Ramos (cell line): Measurements from ENCODE around the gene PLCL1.
"Not testable (repeated sequence)": the region's sequence is repeated elsewhere in the genome, so short reads cannot be mapped to it uniquely, and the experiment has no call there.

ENCODE experiments used
- in situ Hi-C: fragments of 300-500 bp; cut with MboI; formaldehyde crosslinking; loops from one replicate; pipeline ENCODE4 v1.14.3; 2022; ENCODE audit warnings: low sequenced_read_pairs; ENCODE audit not compliant: unreplicated experiment

Gene PLCL1

DNA sequence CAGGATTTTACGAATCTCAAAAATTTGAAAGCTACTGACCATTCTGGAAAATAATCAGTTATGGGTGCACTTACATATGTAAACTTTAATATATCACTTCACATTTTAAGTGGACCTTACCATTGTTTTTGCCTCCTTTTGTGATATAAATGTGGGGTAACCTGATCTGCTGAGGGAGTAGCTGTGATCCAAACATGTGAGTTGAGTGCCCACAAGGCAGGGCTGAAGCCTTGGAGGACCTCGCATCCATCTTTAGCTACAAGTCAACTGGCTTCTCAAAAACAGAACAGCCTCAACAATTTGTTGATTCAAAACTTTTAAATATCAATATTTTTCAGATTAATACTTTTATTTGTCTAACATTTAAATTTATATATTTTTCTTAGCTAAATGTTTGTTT is 178.2 kb downstream of the PLCL1 start:
- in situ Hi-C loops: no loop called here

DNA sequence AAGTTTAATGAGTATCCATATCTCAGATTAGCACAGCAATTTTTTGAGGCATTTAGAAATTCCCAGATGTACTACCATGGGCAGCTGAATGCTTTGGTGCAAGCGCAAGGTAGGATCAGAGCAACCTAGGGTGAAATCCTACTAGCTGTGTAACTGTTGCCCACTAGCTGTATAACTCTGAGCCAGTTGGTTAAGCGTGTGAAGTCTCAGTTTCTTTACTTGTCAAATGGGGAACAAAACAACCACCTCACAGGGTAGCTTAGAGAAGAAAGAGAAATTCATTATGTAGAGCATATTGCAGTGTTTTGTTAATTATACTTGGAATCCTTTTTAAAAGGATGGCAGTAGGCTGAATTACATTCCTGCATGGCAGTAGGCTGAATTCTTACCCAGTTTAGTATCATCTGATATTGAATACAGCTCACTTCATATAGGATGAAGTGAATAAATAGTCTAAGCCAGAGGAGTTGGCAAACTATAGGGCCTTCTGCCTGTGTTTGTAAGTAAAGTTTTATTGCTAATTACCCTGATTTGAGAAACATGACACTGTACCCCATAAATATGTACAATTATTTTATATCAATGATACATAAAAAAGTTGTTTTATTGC is 180.7 kb downstream of the PLCL1 start:
- in situ Hi-C loops: no loop called here

DNA sequence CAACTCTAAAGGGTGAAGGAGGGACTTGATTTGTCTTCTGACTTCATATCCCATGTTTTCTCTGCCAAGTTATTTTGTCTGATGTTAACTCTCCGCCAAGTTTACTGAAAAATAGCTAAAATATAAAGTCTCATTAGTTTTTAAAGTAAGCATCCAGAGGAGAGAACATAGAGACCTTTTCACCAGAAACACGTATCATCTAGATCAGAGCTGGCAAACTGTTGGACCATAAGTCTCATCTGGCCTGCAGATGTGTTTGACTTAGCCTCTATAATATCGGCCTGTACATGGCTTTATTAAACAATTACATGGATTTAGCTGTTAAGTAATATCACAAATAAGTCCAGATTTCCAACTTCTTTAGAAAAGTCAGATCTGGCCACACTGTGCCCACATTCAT is 182.6 kb downstream of the PLCL1 start:
- in situ Hi-C loops: no loop called here

DNA sequence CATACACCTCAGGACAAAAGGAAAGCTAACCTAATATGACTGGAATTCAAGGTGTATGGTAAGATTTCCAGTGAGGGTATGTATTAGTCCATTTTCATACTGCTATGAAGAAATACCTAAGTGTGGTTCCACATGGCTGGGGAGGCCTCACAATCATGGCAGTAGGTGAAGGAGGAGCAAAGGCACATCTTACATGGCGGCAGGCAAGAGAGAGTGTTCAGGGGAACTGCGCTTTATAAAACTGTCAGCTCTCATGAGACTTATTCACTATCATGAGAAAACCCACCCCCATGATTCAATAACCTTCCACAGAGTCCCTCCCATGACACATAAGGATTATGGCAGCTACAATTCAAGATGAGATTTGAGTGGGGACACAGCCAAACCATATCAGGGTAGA is 186.0 kb downstream of the PLCL1 start:
- in situ Hi-C loops: no loop called here

DNA sequence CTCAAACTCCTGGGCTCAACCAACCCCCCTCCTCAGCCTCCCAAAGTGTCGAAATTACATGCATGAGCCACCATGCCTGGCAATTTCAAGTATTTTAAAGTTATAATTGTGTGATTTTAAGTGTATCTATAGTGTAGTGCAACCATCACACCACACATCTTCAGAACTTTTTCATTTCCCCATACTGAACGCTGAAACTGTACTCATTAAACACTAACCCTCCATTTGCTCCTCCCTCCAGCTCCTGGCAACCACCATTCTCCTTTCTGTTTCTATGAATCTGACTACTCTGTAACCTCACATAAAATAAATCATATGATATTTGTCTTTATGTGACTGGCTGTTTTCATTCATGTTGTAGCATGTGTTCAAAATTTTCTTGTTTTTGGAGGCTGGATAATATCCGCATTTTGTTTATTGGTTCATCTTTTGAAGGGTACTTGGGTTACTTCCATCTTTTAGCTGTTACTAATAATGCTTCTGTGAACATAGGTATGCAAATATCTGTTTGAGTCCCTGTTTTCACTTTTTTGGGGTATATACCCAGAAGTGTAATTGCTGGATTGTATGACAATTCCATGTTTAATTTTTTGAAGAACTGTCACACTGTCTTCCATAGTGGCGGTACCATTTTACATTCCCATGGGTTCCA is 188.2 kb downstream of the PLCL1 start:
- in situ Hi-C loops: no loop called here

DNA sequence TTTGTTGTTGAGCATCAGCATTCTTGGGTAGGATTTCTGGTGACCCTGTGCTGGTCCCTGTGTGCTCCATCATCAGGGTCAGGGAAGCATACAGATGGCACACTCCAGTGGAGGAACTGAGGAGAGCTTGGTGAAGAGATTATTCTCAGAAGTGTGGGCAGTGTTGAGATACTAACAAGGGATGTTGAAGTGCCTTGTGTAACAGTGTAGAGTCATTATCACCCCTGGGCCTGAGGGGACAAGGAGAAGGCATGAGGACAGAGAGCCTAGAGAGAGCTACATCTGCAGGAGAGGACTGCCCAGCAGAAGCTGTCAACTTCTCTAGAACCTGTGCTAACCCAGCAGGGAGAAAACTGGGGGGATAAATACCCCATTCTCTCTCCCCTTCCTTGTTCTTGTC is 189.0 kb downstream of the PLCL1 start:
- in situ Hi-C loops: no loop called here

DNA sequence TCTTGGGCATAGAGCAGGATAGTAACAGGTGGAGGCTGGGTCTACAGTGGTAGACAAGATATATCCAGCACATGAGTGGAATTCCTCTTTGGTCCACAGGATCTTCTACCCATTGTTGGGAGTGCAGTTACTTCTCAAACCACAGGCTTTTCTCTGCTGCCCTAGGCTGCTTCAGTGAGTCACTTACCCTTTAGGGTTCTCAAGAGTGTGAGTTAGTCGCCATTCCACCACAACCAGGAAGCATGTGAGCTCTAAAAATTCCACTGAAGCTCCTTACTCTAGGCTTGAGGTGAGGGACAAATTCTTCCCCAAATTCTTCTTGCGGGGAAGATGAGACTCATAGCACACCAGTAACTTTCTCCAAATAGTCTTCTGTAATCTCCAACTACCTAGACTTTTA is 189.4 kb downstream of the PLCL1 start:
- in situ Hi-C loops: no loop called here

DNA sequence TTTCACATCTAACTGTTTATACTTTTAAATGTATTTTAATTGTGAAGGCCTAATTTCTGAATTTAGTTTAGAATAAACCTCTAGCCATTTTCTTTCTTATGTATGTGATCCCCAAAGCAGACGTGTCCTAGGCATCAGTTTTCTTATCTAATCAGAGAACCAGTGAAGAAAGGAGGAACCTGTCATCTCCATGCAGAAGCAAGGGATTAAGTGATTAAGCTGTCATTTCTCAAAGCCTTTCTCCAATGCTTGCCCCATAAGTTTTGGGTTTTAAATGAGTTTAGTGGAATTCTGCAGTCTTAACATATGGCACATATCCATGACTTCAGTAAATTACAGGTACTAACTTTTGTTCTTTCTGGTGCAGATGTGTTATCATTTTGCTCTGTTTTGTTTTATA is 190.4 kb downstream of the PLCL1 start:
- in situ Hi-C loops: no loop called here

DNA sequence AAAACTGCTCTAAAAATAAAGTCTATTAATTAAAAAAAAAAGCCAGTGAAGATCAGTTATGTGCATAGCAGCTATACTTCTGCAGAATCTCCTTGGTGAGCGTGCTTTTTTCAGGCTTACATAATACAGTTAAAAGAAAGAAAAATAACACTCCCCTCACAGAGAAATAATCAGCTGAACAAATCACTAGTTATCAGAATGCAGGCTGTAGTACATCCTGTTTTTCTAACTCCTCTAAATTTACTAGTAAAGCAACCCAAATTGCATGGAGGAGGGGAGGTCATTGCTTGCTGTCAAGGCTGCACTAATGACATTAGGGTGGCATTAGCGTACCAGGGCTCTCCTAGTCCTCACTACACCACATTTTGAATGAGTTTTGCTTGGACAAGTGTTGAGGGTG is 192.2 kb downstream of the PLCL1 start:
- in situ Hi-C loops: no loop called here

DNA sequence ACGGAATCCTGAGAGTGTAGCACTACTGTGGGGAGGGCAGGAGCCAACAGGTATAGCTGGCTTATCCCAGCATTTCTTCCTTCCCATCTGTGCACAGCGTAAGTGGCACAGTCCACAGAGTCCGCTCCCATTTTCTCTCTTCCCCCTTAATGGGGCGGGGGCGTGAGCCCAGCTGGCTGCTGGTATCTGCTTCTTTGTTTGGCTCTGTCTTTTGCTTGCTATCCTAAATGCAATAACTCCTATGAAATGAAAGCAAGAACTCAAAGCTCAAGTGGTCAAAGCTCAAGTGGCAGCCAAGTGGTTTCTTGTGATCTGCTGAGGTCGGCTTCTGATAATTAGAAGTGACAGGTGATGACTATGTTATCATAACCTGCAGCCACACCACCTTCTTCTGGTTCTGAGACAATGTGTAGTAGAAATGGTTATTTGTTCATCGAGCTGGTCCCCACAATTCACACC is 192.7 kb downstream of the PLCL1 start:
- in situ Hi-C loops: no loop called here

DNA sequence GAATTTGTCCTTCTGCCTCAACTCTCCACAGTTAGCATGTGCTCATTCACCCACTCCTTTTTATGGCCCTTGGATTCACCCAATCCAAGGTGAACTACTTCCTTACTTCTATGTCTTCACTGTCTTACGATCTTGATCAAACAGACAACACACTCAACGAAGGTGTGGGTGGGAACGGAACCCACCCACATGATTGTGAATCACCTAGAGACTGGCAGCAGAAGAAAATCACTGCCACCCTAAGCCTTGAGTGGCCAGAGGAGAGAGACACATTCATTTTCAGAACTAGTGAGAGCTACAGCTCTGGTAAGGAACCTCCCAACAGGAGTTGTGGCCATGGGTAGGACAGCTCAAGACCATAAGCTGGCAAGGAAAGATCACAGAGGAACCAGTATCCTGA is 194.3 kb downstream of the PLCL1 start:
- in situ Hi-C loops: no loop called here

DNA sequence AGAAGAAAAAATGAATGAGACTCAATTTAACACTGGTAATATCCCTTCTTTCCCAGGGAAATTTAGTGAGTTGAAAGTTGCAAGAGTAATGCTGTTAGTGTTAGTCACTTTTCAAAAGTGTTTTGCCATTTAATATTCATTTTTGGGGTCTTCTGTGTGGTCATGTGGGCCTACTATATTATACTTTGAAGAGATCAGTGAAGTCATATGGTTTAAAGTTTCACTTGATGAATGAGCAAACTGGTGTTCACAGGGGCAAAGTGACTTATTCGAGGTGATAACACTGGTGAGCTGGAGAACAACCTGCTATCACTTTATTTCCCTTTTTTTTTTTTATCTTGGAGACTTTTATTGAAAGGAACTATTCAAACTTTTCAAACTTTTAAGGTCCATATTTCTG is 196.0 kb downstream of the PLCL1 start:
- in situ Hi-C loops: no loop called here

DNA sequence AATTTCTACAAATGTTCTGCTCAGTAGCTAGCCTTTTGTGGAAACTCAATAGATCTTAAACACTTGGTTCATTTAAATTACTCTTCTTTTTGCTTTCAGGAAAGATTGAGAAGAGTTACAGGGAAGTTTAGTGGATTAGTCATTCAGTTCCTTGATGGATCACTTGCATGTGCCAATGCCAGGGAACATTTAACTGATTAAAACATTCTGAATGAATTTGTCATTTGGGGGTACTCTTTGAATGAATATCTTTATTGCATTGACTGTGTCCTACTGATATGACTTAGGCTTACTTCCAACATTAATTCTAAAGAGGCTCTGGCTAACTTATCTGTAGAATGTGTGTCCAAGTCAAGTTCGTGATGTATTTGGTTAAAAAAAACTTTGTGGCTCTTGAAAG is 199.8 kb downstream of the PLCL1 start:
- in situ Hi-C loops: no loop called here

DNA sequence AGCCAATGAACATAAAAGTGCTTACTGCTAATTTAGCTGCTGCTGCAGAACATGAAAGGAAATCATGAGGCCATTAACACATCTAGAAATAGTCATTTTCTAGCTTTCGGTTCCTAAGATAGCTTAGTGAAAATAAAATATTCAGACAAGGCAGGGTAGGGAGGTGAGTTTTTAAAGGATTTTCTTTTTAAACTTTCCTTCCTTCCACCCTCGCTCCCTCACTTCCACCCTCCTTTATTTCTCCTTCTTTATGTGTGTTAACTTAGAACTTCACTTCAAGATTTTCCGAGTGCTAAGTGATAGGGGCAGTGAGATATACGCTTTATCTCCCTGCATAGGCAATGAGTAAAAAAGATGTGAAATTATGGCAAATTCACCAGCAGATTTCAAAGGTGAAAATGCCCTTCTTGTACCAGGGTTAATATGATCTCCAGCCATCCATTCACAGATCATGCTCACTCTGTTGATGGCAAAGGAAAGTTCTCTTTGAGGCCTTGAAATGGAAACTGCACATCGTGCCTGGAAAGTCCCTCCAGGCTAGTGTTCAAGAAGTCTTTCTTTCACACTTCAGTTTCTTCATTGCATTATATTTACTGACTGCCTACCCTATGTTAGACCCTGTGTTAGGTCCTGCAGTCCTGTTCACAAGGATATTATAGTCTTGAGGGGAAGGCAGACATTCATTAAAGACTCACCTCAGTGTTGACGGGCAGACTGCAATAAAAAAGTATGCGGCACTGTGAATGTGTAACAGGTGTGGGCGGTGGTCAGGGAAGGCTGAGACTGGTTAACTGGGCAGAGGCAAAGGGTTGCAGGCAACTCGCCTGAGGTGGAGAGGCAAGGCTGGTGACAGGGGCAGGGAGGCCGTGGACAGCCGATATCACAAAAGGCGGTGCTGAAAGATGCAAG is 200.8 kb downstream of the PLCL1 start:
- in situ Hi-C loops: no loop called here

DNA sequence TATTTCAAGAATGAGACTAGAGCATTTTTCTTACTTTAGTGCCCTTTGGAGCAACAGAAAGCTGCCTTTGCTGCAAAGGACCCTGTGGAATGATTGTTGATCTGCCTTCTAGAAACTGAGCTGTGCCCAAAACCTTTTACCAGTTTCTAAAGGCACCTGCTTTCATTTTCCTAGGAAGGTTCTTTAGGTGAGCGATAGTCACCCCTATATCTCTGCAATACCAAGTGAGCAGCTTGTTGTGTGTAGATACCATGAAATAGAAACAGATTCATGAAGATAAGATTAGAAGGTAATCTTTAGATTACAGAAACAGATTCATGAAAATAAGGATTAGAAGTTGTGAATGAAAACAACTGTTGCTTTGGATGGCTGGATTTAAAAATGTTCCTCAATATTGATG is 202.3 kb downstream of the PLCL1 start:
- in situ Hi-C loops: no loop called here

DNA sequence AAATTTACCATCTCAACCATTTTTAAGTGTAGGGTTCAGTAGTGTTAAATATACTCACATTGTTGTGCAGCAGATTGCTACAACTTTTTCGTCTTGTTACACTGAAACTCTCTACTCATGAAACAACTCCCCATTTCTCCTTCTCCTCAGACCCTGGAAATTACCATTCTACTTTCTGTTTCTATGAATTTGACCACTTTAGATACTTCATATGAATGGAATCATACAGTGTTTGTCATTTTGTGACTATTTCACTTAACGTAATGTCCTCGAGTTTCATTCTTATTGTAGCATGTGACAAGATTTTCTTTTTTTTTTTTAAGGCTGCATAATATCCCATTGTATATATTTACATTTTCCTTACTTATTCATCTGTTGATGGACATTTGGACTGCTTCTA is 203.8 kb downstream of the PLCL1 start:
- in situ Hi-C loops: no loop called here

DNA sequence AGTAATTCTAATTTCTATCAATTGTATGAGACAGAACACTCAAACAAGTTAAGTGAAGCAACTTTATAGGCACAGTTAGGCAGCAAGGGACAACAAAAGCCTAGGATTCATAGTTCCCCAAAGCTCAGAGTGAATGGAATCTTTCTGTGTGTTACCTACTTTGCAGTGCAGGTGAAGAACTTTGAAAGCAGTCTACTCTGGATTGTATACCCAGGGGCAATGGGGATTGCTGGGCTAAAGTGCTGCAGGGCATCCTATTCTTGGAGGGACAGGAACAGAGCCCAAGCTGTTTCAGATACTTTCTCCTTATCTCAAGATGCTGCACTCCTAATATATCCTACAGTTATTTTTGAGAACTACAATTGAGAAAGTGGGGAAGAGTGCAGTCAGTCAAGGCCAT is 207.6 kb downstream of the PLCL1 start:
- in situ Hi-C loops: no loop called here

DNA sequence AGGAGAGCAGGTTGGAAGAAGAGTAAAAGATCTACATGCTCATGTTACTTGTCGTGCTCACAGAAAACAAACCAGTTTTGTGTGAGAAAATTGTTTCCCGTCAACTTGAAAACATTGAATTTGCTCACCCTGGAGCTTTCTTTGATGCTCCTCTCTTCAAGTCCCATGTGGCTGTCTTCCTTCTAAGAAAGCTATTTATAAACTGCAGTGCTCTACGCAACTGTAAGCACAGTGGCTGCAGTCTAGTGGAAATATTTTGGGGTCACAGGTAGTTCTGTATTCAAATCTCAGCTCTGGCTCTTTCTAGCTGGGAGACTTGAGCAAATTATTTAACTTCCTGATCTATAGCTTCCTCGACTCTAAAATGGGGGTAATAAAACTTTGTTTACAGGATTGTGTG is 211.8 kb downstream of the PLCL1 start:
- in situ Hi-C loops: no loop called here

DNA sequence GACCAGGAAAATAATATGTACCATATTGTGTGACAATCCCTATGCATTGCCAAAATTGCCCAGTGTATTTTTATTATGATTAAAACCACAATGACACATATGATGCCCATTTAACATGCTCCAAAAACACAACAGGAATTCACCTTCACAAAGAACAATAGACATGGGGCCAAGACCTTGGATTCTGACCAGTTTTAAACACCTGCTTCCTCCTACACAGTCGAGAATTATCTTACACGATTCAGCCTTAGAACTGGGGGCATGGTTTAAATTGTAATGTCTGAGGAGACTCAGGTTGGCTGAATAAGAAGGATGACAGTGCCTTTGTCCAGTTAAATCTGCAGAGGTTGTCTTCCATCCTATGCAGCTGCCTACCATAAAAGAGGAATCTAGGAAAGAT is 212.7 kb downstream of the PLCL1 start:
- in situ Hi-C loops: no loop called here

DNA sequence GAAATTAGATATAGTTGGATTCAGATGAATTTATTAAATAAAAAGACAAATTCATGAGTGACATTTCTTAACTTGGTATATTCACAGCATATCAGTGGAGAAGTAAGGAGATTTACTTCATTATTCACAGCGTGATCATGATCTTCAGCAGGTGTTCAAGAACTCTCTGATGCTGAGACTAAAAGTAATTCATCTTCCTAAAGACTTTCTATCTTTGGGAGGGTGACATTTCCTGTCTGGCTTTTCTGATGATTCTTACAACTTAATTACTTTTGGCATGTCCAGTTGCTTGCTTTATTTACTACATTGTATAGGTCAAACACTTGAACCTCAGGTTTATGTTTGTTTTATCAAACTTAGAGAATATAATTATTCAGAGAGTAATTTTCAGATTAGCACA is 224.6 kb downstream of the PLCL1 start:
- in situ Hi-C loops: no loop called here

DNA sequence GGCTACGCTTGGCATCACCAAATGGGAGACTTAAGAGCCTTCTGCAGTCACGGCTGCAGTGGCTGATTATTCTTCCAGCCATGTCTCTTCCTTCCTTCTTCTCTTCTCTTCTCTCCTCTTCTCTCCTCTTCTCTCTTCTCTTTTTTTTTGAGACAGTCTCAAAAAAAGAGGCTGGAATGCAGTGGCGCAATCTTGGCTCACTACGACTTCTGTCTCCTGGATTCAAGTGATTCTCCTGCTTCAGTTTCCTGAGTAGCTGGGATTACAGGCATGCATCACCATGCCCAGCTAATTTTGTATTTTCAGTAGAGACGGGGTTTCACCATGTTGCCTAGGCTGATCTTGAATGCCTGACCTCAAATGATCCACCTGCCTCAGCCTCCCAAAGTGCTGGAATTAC is 225.2 kb downstream of the PLCL1 start:
- in situ Hi-C loops: not testable (repeated sequence)
